ENCODE measurements around the gene C5orf47. TPM values are rescaled to one million over a fixed set of nuclear protein-coding genes. Genes with fewer than 3 reads are reported as not detected.

Gene C5orf47
- total RNA-seq, 1 experiment from 2014 or later: not detected

GRCh38 chr5:173940269-173940668, 48.7 kb upstream of the C5orf47 start:
- no peaks in the 10 kb centered on the region for H3K79me2 ChIP-seq (ENCODE audit: insufficient read depth, low read length)
- POLR2A ChIA-PET: no interaction called here
- CTCF ChIA-PET: interaction anchor here (1.7 kb wide), 1 partner anchor 15 kb away, joined by 8 read pairs; no protein-coding TSS in a partner anchor
- H3K4me2 ChIP-seq (ENCODE audit: low read length): no peak overlapping the region
- BruUV-seq (replicated peaks): no TSS peak
- H3K9ac ChIP-seq (ENCODE audit: low read length): no peak overlapping the region
- intact Hi-C loops (cut with micrococcal nuclease): no loop called here
- no peak overlapping the region for H3K27ac ChIP-seq (ENCODE audit: low read depth, low read length)
- ATAC-seq (no peak), DNase-seq (ENCODE audit: low read depth, low spot score) (no peak)
- no peak overlapping the region for H3K4me3 ChIP-seq (replicated peaks in 1 of 2; ENCODE audit: low read depth in 1 of 2, low read length in 2 of 2)
- RAD21 ChIA-PET (ENCODE audit: low non-redundant PET in 1 of 2, low total read pairs in 2 of 2, uncharacterized antibody in 2 of 2, unreplicated experiment in 2 of 2): no interaction called here
- no peaks in the 10 kb centered on the region for H3K4me1 ChIP-seq (ENCODE audit: control insufficient read depth in 1 of 2, insufficient read depth in 2 of 2, low read length in 2 of 2)
- H3K36me3 ChIP-seq (ENCODE audit: control insufficient read depth in 1 of 2, insufficient read depth in 2 of 2, low read length in 2 of 2): no peaks in the 10 kb centered on the region
- H3K27me3 ChIP-seq (ENCODE audit: insufficient read depth, low read length): no peaks in the 10 kb centered on the region
- TF ChIP-seq SIN3A (IDR thresholded peaks at IDR 0.05; ENCODE audit: low read depth) (no peak), EZH2 (IDR thresholded peaks at IDR 0.05) (no peak), POLR2AphosphoS5 (IDR thresholded peaks at IDR 0.05; ENCODE audit: low read depth, low read length) (no peak), FOSL1 (IDR thresholded peaks at IDR 0.05; ENCODE audit: low read depth) (no peak), JUND (IDR thresholded peaks at IDR 0.05) (no peak), ZFX (IDR thresholded peaks at IDR 0.05) (no peak), POLR2A (IDR thresholded peaks at IDR 0.05; ENCODE audit: borderline replicate concordance, extremely low read depth, insufficient read depth, insufficient read length) (no peak), EZH2phosphoT487 (IDR thresholded peaks at IDR 0.05; ENCODE audit: borderline replicate concordance) (no peak), ZBTB33 (IDR thresholded peaks at IDR 0.05; ENCODE audit: extremely low read depth, insufficient replicate concordance, low read length) (no peak), CBX3 (IDR thresholded peaks at IDR 0.05; ENCODE audit: low read depth) (no peak), TCF7L2 (IDR thresholded peaks at IDR 0.05; ENCODE audit: borderline replicate concordance, extremely low read depth, insufficient read depth, insufficient read length) (no peak)
- TF ChIP-seq, protein P1, sequence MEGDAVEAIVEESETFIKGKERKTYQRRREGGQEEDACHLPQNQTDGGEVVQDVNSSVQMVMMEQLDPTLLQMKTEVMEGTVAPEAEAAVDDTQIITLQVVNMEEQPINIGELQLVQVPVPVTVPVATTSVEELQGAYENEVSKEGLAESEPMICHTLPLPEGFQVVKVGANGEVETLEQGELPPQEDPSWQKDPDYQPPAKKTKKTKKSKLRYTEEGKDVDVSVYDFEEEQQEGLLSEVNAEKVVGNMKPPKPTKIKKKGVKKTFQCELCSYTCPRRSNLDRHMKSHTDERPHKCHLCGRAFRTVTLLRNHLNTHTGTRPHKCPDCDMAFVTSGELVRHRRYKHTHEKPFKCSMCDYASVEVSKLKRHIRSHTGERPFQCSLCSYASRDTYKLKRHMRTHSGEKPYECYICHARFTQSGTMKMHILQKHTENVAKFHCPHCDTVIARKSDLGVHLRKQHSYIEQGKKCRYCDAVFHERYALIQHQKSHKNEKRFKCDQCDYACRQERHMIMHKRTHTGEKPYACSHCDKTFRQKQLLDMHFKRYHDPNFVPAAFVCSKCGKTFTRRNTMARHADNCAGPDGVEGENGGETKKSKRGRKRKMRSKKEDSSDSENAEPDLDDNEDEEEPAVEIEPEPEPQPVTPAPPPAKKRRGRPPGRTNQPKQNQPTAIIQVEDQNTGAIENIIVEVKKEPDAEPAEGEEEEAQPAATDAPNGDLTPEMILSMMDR (IDR thresholded peaks at IDR 0.05 in 2 of 3, conservative IDR thresholded peaks at IDR 0.05 in 1 of 3; ENCODE audit: borderline replicate concordance in 1 of 3, insufficient read depth in 1 of 3, low read depth in 2 of 3, low read length in 2 of 3): no peak
- TF ChIP-seq, protein P2, sequence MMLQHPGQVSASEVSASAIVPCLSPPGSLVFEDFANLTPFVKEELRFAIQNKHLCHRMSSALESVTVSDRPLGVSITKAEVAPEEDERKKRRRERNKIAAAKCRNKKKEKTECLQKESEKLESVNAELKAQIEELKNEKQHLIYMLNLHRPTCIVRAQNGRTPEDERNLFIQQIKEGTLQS (IDR thresholded peaks at IDR 0.05): no peak
- H3K9me2 ChIP-seq (ENCODE audit: insufficient read depth): no peaks in the 10 kb centered on the region
- H2AFZ ChIP-seq (ENCODE audit: low read depth, low read length, poor library complexity, severe bottlenecking): no peak overlapping the region
- no peaks in the 10 kb centered on the region for H4K20me1 ChIP-seq (ENCODE audit: insufficient read depth)
- H3K9me3 ChIP-seq (ENCODE audit: control insufficient read depth in 1 of 2, insufficient read depth in 1 of 2, low read depth in 1 of 2, low read length in 2 of 2): no peaks in the 10 kb centered on the region

All from HCT116 (cell line).